Suprapubic skin (tissue), 4 donors: ENCODE measurements around the gene SPTB. TPM values are rescaled to one million over a fixed set of nuclear protein-coding genes. Genes with fewer than 3 reads are reported as not detected.

Source experiments
- DNase-seq, 2 donors: peaks; one replicate each; pipeline ENCODE4 v3.0.0-alpha.2; 2019; ENCODE audit warnings: low spot score in 2 of 2
- H3K27ac ChIP-seq: fragments of 200-600 bp; sonication (generic); one replicate; pipeline ENCODE4 v1.5.1; 2019
- H3K27me3 ChIP-seq: fragments of 200-600 bp; sonication (generic); one replicate; pipeline ENCODE4 v1.5.1; 2019
- H3K36me3 ChIP-seq: fragments of 200-600 bp; sonication (generic); one replicate; pipeline ENCODE4 v1.5.1; 2019
- H3K4me1 ChIP-seq: fragments of 200-600 bp; sonication (generic); one replicate; pipeline ENCODE4 v1.5.1; 2019
- H3K4me3 ChIP-seq: fragments of 200-600 bp; sonication (generic); one replicate; pipeline ENCODE4 v1.5.1; 2019; ENCODE audit warnings: mild to moderate bottlenecking
- H3K9me3 ChIP-seq: fragments of 200-600 bp; sonication (generic); one replicate; pipeline ENCODE4 v1.5.1; 2019
- CTCF ChIP-seq, 2 donors: fragments of 200-600 bp in 1 of 2; fragments of 450-650 bp in 1 of 2; sonication (generic) in 1 of 2; IDR thresholded peaks; one replicate each; pipeline ENCODE4 v1.5.1; 2016 to 2019; ENCODE audit warnings: antibody characterized with exemption in 2 of 2, mild to moderate bottlenecking in 1 of 2, moderate library complexity in 1 of 2
- EP300 ChIP-seq: sonication (generic); formaldehyde crosslinking; IDR thresholded peaks from one replicate; pipeline ENCODE4 v1.6.1; 2017; ENCODE audit warnings: antibody characterized with exemption
- POLR2A ChIP-seq, 2 donors: fragments of 450-650 bp; IDR thresholded peaks; one replicate each; pipeline ENCODE4 v1.6.1; 2017; ENCODE audit warnings: antibody characterized with exemption in 2 of 2, mild to moderate bottlenecking in 2 of 2, moderate library complexity in 2 of 2
- POLR2AphosphoS5 ChIP-seq, 3 donors: sonication (generic); formaldehyde crosslinking; IDR thresholded peaks; one replicate each; pipeline ENCODE4 v1.6.1; 2017; ENCODE audit warnings: antibody characterized with exemption in 3 of 3
- WGBS: methylation state at CpG from one replicate; pipeline ENCODE4 v1.1.5; 2018; 5-methylcytosine and 5-hydroxymethylcytosine counted together
- total RNA-seq, 4 donors: library from RNA; depleted of rRNA; stranded (reverse); fragments of >200 nt; gene quantifications; one replicate each; pipeline ENCODE4 v1.1.0, GENCODE V29; 2016

Gene SPTB
- total RNA-seq, 4 donors from 2014 or later, result 0.44 to 2.4 (median 0.54) TPM

GRCh38 chr14:64801046-64801445 lies 78.7 kb downstream of the SPTB start:
- WGBS, result 89% methylated on average over 11 of the region's 11 CpGs
- no peak overlapping the region for H3K4me3 ChIP-seq
- no peak overlapping the region for H3K27ac ChIP-seq
- no peaks in the 10 kb centered on the region for H3K4me1 ChIP-seq
- no peaks in the 10 kb centered on the region for H3K9me3 ChIP-seq
- H3K36me3 ChIP-seq, result no peaks in the 10 kb centered on the region
- H3K27me3 ChIP-seq, result peaks cover 3% of the 10 kb centered on the region
- no peak for DNase-seq
- TF ChIP-seq POLR2A (IDR thresholded peaks at IDR 0.05), result no peak
- TF ChIP-seq EP300, result no peak
- TF ChIP-seq POLR2AphosphoS5 (IDR thresholded peaks at IDR 0.05), result no peak
- TF ChIP-seq CTCF (IDR thresholded peaks at IDR 0.05), result no peak

- TF ChIP-seq EP300, result no peak
- peak in 1 of 2 donors; percentile 35 for TF ChIP-seq CTCF (IDR thresholded peaks at IDR 0.05)
- no peak for DNase-seq
- no peaks in the 10 kb centered on the region for H3K4me1 ChIP-seq
These were observed 79.7 kb downstream of the SPTB start for GRCh38 chr14:64800000-64800399.

DNA sequence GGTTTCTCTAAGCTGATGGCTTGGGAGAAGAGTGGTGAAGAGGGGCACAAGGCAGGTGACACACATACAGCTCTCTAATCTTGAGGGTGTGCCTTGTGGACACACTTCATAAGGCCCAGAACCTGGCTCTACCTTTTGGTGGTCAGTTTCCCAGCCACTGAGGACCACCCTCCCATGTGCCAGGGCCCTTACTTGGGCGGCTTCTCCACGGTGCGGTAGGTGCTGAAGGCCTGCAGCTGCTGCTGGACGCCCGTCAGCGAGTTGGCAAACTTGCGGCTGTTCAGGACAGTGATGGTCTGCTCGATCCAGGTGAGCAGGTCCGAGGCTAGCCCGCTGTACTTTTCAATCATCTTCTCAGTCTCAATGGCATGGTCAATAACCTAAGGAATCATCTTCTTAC lies 80.2 kb downstream of the SPTB start:
- WGBS, result 97% methylated on average over 9 of the region's 10 CpGs
- peaks cover 2% of the 10 kb centered on the region for H3K27me3 ChIP-seq

More at GRCh38 chr14:64800000-64800399, 79.7 kb downstream of the SPTB start:
- Histone ChIP-seq H3K9me3 (no peaks in the 10 kb centered on the region), H3K27ac (no peak overlapping the region), H3K36me3 (no peaks in the 10 kb centered on the region), H3K4me3 (no peak overlapping the region), H3K27me3 (peaks cover 3% of the 10 kb centered on the region)
- WGBS, result 71% methylated on average over 3 of the region's 3 CpGs

GRCh38 chr14:64796369-64796768 lies 83.3 kb downstream of the SPTB start:
- Histone ChIP-seq H3K36me3 (no peaks in the 10 kb centered on the region), H3K9me3 (no peaks in the 10 kb centered on the region), H3K4me1 (no peaks in the 10 kb centered on the region), H3K27me3 (no peaks in the 10 kb centered on the region), H3K27ac (no peak overlapping the region), H3K4me3 (no peak overlapping the region)
- 93% methylated on average over 11 of the region's 11 CpGs for WGBS
- TF ChIP-seq POLR2AphosphoS5 (IDR thresholded peaks at IDR 0.05) (no peak), POLR2A (IDR thresholded peaks at IDR 0.05) (no peak), CTCF (IDR thresholded peaks at IDR 0.05) (no peak), EP300 (no peak)
- DNase-seq, result no peak

More for the DNA sequence above, 80.2 kb downstream of the SPTB start:
- H3K27ac ChIP-seq, result no peak overlapping the region
- no peak overlapping the region for H3K4me3 ChIP-seq
- no peaks in the 10 kb centered on the region for H3K36me3 ChIP-seq
- TF ChIP-seq POLR2A (IDR thresholded peaks at IDR 0.05) (no peak), POLR2AphosphoS5 (IDR thresholded peaks at IDR 0.05) (no peak), EP300 (no peak), CTCF (IDR thresholded peaks at IDR 0.05) (no peak)
- H3K9me3 ChIP-seq, result no peaks in the 10 kb centered on the region
- DNase-seq, result no peak
- H3K4me1 ChIP-seq, result no peaks in the 10 kb centered on the region

- Histone ChIP-seq H3K9me3 (no peaks in the 10 kb centered on the region), H3K4me3 (no peak overlapping the region), H3K36me3 (no peaks in the 10 kb centered on the region), H3K4me1 (no peaks in the 10 kb centered on the region), H3K27me3 (no peaks in the 10 kb centered on the region), H3K27ac (no peak overlapping the region)
- no peak for TF ChIP-seq POLR2A (IDR thresholded peaks at IDR 0.05)
- TF ChIP-seq CTCF (IDR thresholded peaks at IDR 0.05), result no peak
- TF ChIP-seq EP300, result no peak
- no peak for TF ChIP-seq POLR2AphosphoS5 (IDR thresholded peaks at IDR 0.05)
- DNase-seq, result no peak
- 76% methylated on average over 3 of the region's 3 CpGs for WGBS
These were observed 83.8 kb downstream of the SPTB start for GRCh38 chr14:64795921-64796320.
